ENCODE results near the gene LRCH3. TPM values are rescaled to one million over a fixed set of nuclear protein-coding genes. Genes with fewer than 3 reads are reported as not detected.
A peak's percentile ranks its signal among the peaks of the same experiment; 100 is the strongest.

LRCH3 gene
- total and polyA plus RNA-seq, 3 donors from 2014 or later: 43.4 to 173 (median 80.2) TPM

- WGBS, 2 donors: 56 to 64% methylated on average over 8 of the region's 8 CpGs
- Histone ChIP-seq H3K4me1 (no peaks in the 10 kb centered on the region), H3K27ac (no peak overlapping the region), H3K9me3 (no peaks in the 10 kb centered on the region), H3K27me3 (no peaks in the 10 kb centered on the region), H3K36me3 (ENCODE audit: low read depth, missing control alignments) (no peaks in the 10 kb centered on the region), H3K4me3 (no peak overlapping the region)
- intact Hi-C loops (cut with DNase I; ENCODE audit: low total_unique reads): no loop called here
- TF ChIP-seq, protein P1, sequence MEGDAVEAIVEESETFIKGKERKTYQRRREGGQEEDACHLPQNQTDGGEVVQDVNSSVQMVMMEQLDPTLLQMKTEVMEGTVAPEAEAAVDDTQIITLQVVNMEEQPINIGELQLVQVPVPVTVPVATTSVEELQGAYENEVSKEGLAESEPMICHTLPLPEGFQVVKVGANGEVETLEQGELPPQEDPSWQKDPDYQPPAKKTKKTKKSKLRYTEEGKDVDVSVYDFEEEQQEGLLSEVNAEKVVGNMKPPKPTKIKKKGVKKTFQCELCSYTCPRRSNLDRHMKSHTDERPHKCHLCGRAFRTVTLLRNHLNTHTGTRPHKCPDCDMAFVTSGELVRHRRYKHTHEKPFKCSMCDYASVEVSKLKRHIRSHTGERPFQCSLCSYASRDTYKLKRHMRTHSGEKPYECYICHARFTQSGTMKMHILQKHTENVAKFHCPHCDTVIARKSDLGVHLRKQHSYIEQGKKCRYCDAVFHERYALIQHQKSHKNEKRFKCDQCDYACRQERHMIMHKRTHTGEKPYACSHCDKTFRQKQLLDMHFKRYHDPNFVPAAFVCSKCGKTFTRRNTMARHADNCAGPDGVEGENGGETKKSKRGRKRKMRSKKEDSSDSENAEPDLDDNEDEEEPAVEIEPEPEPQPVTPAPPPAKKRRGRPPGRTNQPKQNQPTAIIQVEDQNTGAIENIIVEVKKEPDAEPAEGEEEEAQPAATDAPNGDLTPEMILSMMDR (IDR thresholded peaks at IDR 0.05): no peak
- no peak for TF ChIP-seq POLR2A (IDR thresholded peaks at IDR 0.05)
- DNase-seq: no peak
Observed at GRCh38 chr3:197801891-197802778, 11.1 kb downstream of the LRCH3 start.

DNA sequence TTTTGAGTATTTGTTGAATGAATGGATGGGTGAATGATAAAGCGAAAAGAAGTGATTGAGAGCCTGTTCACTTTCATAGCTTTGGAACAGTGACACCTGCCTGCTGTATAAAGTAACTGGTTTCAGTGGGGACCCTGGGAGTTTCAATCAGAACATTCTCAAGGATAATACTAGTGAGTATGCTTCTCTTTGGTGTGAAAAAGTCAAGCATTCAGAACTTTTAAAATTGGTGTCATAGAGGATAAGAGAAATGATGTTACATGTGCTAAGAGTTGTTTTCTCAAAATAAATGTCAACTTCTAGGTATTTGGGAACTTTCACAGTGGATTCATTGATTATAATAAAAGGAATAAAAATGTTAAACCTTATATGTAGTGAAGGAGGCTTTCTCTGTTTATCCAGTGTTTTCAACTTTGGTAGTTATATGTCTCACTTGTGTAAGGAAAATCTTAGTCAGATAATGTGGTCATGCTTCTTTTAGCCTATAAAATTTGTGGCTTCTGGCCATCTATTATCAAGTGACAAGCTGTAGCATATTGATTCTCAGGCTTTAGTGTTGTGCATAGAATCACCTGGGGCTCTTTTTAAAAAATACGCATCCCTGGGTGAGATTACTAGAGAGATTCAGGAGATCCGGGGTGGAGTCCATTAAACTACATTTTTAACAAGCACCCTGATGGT lies 11.9 kb downstream of the LRCH3 start:
- Histone ChIP-seq H3K4me1 (peaks cover under 1% of the 10 kb centered on the region), H3K36me3 (ENCODE audit: low read depth, missing control alignments) (no peaks in the 10 kb centered on the region), H3K9me3 (no peaks in the 10 kb centered on the region), H3K27ac (no peak overlapping the region), H3K27me3 (no peaks in the 10 kb centered on the region), H3K4me3 (no peak overlapping the region)
- TF ChIP-seq, protein P1 (IDR thresholded peaks at IDR 0.05): no peak
- no peak for TF ChIP-seq POLR2A (IDR thresholded peaks at IDR 0.05)
- no peak for DNase-seq
- intact Hi-C loops (cut with DNase I; ENCODE audit: low total_unique reads): no loop called here
- WGBS, 2 donors: 92 to 97% methylated on average over 3 of the region's 3 CpGs

DNA sequence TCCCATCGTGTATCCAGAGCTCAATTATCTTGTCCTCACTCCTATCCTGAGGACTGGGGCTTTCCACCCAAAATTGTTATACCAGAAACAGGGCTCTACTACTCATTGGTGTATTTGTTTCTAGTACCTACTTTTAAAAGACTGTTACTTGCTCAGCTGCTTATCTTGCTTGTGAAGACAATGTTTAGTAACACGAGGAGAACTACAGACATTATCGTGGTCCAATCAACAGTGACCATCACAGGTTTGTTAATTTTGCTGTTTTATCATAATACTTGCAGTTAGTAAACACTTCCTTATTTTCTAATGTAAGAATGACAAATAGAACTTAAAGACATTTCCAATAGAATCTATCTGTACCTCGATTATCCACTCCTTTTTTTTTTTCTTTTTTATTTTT lies 13.5 kb downstream of the LRCH3 start:
- H3K36me3 ChIP-seq (ENCODE audit: low read depth, missing control alignments): no peaks in the 10 kb centered on the region
- H3K27me3 ChIP-seq: no peaks in the 10 kb centered on the region
- no peak overlapping the region for H3K4me3 ChIP-seq
- no peaks in the 10 kb centered on the region for H3K9me3 ChIP-seq
- intact Hi-C loops (cut with DNase I; ENCODE audit: low total_unique reads): no loop called here
- DNase-seq: no peak
- H3K4me1 ChIP-seq: peaks cover 15% of the 10 kb centered on the region
- H3K27ac ChIP-seq: no peak overlapping the region
- TF ChIP-seq, protein P1 (IDR thresholded peaks at IDR 0.05): no peak
- TF ChIP-seq POLR2A (IDR thresholded peaks at IDR 0.05): no peak
- WGBS, 2 donors: 69 to 73% methylated on average over 4 of the region's 4 CpGs

DNA sequence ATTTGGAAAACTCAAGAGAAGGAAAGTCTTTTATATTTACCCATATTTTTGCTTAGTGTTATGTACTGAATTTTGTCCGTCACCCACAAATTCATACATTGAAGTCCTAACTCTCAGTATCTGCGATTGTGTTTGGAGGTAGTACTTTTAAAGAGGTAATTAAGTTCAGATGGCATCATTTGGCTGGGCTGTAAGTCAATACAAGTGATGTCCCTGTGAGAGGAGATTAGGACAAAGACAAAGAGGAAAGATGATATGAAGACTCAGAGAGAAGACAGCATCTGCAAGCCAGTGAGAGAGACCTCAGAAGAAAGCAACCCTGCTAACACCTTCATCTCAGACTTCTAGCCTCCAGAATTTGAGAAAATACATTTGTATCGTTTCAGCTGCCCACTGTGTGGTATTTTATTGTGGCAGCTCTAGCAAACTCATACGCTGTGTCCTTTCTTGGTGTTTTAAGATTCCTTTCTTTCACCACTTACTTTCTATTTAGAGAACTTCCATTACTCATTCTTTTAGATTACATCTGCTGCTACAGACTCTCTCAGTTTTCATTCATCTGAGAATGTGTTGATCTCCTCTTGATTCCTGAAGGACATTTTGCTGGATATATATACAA lies 17.0 kb downstream of the LRCH3 start:
- H3K4me3 ChIP-seq: no peak overlapping the region
- WGBS, 2 donors: 78 to 83% methylated on average over 4 of the region's 4 CpGs
- DNase-seq: no peak
- no peaks in the 10 kb centered on the region for H3K27me3 ChIP-seq
- H3K9me3 ChIP-seq: no peaks in the 10 kb centered on the region
- H3K27ac ChIP-seq: peak overlapping the region in 1 of 2 donors; percentile 66
- no peaks in the 10 kb centered on the region for H3K36me3 ChIP-seq (ENCODE audit: low read depth, missing control alignments)
- peaks cover 22% of the 10 kb centered on the region for H3K4me1 ChIP-seq
- intact Hi-C loops (cut with DNase I; ENCODE audit: low total_unique reads): no loop called here
- TF ChIP-seq, protein P1 (IDR thresholded peaks at IDR 0.05): no peak
- no peak for TF ChIP-seq POLR2A (IDR thresholded peaks at IDR 0.05)

Data from testis (tissue), 3 donors.